Neural cell (in vitro differentiated cells): ENCODE measurements around the gene FOXF1. TPM values are rescaled to one million over a fixed set of nuclear protein-coding genes. Genes with fewer than 3 reads are reported as not detected.

Experiments used
- H2AFZ ChIP-seq: fragments of 200-600, 300-800 bp; sonication (generic), shearing (Covaris generic); 2 replicates; pipeline ENCODE4 v1.6.0; 2014; ENCODE audit warnings: low read depth, mild to moderate bottlenecking, antibody characterized with exemption, low read length, moderate library complexity
- H3F3A ChIP-seq: fragments of 200-600 bp; shearing (Covaris generic); 2 replicates; pipeline ENCODE4 v1.6.1; 2016; ENCODE audit warnings: mild to moderate bottlenecking, moderate library complexity, mixed read lengths, antibody characterized with exemption, low read length; ENCODE audit not compliant: insufficient read depth, poor library complexity, severe bottlenecking
- H3K27ac ChIP-seq: fragments of 200-600, 300-800 bp; sonication (generic), shearing (Covaris generic); 2 replicates; pipeline ENCODE4 v1.5.1; 2014; ENCODE audit warnings: mild to moderate bottlenecking, low read length, moderate library complexity
- H3K27me3 ChIP-seq: fragments of 300-800, 200-600 bp; sonication (generic), shearing (Covaris generic); 2 replicates; pipeline ENCODE4 v1.6.0; 2014; ENCODE audit warnings: mild to moderate bottlenecking, low read depth, low read length, moderate library complexity; ENCODE audit not compliant: insufficient read depth
- H3K36me3 ChIP-seq: fragments of 300-800, 200-600 bp; sonication (generic), shearing (Covaris generic); 2 replicates; pipeline ENCODE4 v1.5.1; 2014; ENCODE audit warnings: mild to moderate bottlenecking, antibody characterized with exemption, low read length, moderate library complexity; ENCODE audit not compliant: insufficient read depth
- H3K4me2 ChIP-seq: fragments of 300-800, 200-600 bp; sonication (generic), shearing (Covaris generic); 2 replicates; pipeline ENCODE4 v1.6.0; 2014; ENCODE audit warnings: mild to moderate bottlenecking, low read length
- H3K4me3 ChIP-seq: fragments of 300-800, 200-600 bp; sonication (generic), shearing (Covaris generic); 2 replicates; pipeline ENCODE4 v1.5.1; 2014; ENCODE audit warnings: mild to moderate bottlenecking, low read length, moderate library complexity
- H3K79me2 ChIP-seq: fragments of 200-600 bp; shearing (Covaris generic); replicated peaks from 2 replicates; pipeline ENCODE4 v1.6.0; 2014; ENCODE audit warnings: mild to moderate bottlenecking, low read length, moderate library complexity; ENCODE audit not compliant: insufficient read depth
- H3K9ac ChIP-seq: fragments of 300-800, 200-600 bp; sonication (generic), shearing (Covaris generic); 2 replicates; pipeline ENCODE4 v1.6.1; 2016; ENCODE audit warnings: mild to moderate bottlenecking, low read length, mixed read lengths
- H3K9me2 ChIP-seq: fragments of 200-600 bp; shearing (Covaris generic); 2 replicates; pipeline ENCODE4 v1.6.1; 2016; ENCODE audit warnings: mild to moderate bottlenecking, low read length, mixed read lengths; ENCODE audit not compliant: insufficient read depth
- H3K9me3 ChIP-seq: fragments of 200-600, 300-800 bp; sonication (generic), shearing (Covaris generic); 2 replicates; pipeline ENCODE4 v1.6.1; 2016; ENCODE audit warnings: mild to moderate bottlenecking, mixed run types, low read length, moderate library complexity, mixed read lengths
- H4K20me1 ChIP-seq: fragments of 200-600 bp; shearing (Covaris generic); 2 replicates; pipeline ENCODE4 v1.6.1; 2016; ENCODE audit warnings: mild to moderate bottlenecking, mixed run types; ENCODE audit not compliant: insufficient read depth
- CTCF ChIP-seq: fragments of 450-650 bp; IDR thresholded peaks from 2 replicates; pipeline ENCODE4 v1.5.1; 2014; ENCODE audit warnings: antibody characterized with exemption, mild to moderate bottlenecking, moderate library complexity; ENCODE audit not compliant: poor library complexity, severe bottlenecking
- EP300 ChIP-seq: fragments of 450-650 bp; conservative IDR thresholded peaks from 2 replicates; pipeline ENCODE4 v1.6.1; 2014; ENCODE audit warnings: antibody characterized with exemption, mild to moderate bottlenecking, moderate library complexity; ENCODE audit not compliant: poor library complexity, severe bottlenecking
- EZH2 ChIP-seq: fragments of 200-600, 300-800 bp; shearing (Covaris generic), sonication (generic); IDR thresholded peaks from 2 replicates; pipeline ENCODE4 v1.6.1; 2014; ENCODE audit warnings: antibody characterized with exemption, low read length, borderline replicate concordance, mild to moderate bottlenecking; ENCODE audit not compliant: insufficient read depth, poor library complexity, severe bottlenecking
- MXI1 ChIP-seq: fragments of 450-650 bp; conservative IDR thresholded peaks from 2 replicates; pipeline ENCODE4 v1.6.1; 2014; ENCODE audit warnings: antibody characterized with exemption, mild to moderate bottlenecking; ENCODE audit not compliant: poor library complexity, severe bottlenecking
- POLR2AphosphoS5 ChIP-seq: IDR thresholded peaks from 2 replicates; pipeline ENCODE4 v1.6.1; 2012
- RAD21 ChIP-seq: fragments of 450-650 bp; conservative IDR thresholded peaks from 2 replicates; pipeline ENCODE4 v1.6.1; 2014; ENCODE audit warnings: antibody characterized with exemption, mild to moderate bottlenecking, moderate library complexity
- REST ChIP-seq: IDR thresholded peaks from 2 replicates; pipeline ENCODE4 v1.6.1; 2012; ENCODE audit warnings: borderline replicate concordance
- SMC3 ChIP-seq: fragments of 450-650 bp; conservative IDR thresholded peaks from 2 replicates; pipeline ENCODE4 v1.6.1; 2014; ENCODE audit warnings: antibody characterized with exemption, mild to moderate bottlenecking, moderate library complexity; ENCODE audit not compliant: poor library complexity
- polyA plus RNA-seq: library from polyadenylated mRNA; depleted of rRNA; stranded (reverse); fragments of >200 nt; gene quantifications from 2 replicates; pipeline ENCODE4 v1.2.3, GENCODE V29; 2014

Gene FOXF1
- polyA plus RNA-seq, 1 donor from 2014 or later, result not detected

- Histone ChIP-seq H3K9ac (no peak overlapping the region), H3K27me3 (peaks cover 100% of the 10 kb centered on the region), H3K9me3 (no peaks in the 10 kb centered on the region), H3K79me2 (no peaks in the 10 kb centered on the region), H3K27ac (no peak overlapping the region), H3K4me3 (no peak overlapping the region), H3F3A (no peaks in the 10 kb centered on the region), H3K36me3 (no peaks in the 10 kb centered on the region), H3K4me2 (no peak overlapping the region), H4K20me1 (no peaks in the 10 kb centered on the region), H2AFZ (no peak overlapping the region), H3K9me2 (no peaks in the 10 kb centered on the region)
- TF ChIP-seq CTCF (no peak), SMC3 (no peak), RAD21 (no peak), REST (no peak), POLR2AphosphoS5 (no peak), EZH2 (no peak), EP300 (no peak)
Measured at GRCh38 chr16:86495756-86496261, 14.5 kb upstream of the FOXF1 start.

GRCh38 chr16:86496262-86496928, 13.9 kb upstream of the FOXF1 start:
- TF ChIP-seq POLR2AphosphoS5 (no peak), CTCF (no peak), MXI1 (no peak)

More at GRCh38 chr16:86496262-86496928, 13.9 kb upstream of the FOXF1 start:
- Histone ChIP-seq H3K4me2 (no peak overlapping the region), H3K9ac (no peak overlapping the region), H3K79me2 (no peaks in the 10 kb centered on the region), H3F3A (no peaks in the 10 kb centered on the region), H2AFZ (no peak overlapping the region), H3K36me3 (no peaks in the 10 kb centered on the region), H3K27ac (no peak overlapping the region), H3K9me3 (no peaks in the 10 kb centered on the region), H4K20me1 (no peaks in the 10 kb centered on the region), H3K4me3 (no peak overlapping the region), H3K27me3 (peaks cover 100% of the 10 kb centered on the region), H3K9me2 (no peaks in the 10 kb centered on the region)
